HG02759 (cell line): ENCODE data around the gene GOSR2.

Experiments used
- ATAC-seq: cut with Tn5 transposase; IDR thresholded peaks from one replicate; pipeline ENCODE4 v1.9.1; 2021; ENCODE audit warnings: mild to moderate bottlenecking, moderate library complexity; ENCODE audit not compliant: unreplicated experiment

The GOSR2 gene

GRCh38 chr17:46958041-46958591 is 35.2 kb downstream of the GOSR2 start:
- ATAC-seq: no peak

GRCh38 chr17:46960152-46960551 is 37.2 kb downstream of the GOSR2 start:
- no peak for ATAC-seq

- ATAC-seq: no peak
These were observed 39.4 kb downstream of the GOSR2 start for GRCh38 chr17:46962374-46962790.

GRCh38 chr17:46963571-46963970 is 40.6 kb downstream of the GOSR2 start:
- ATAC-seq: no peak

- no peak for ATAC-seq
These were observed 41.6 kb downstream of the GOSR2 start for GRCh38 chr17:46964315-46965265.

GRCh38 chr17:46968224-46968834 is 45.4 kb downstream of the GOSR2 start:
- no peak for ATAC-seq

GRCh38 chr17:46968896-46969295 is 45.9 kb downstream of the GOSR2 start:
- no peak for ATAC-seq

GRCh38 chr17:46971647-46972300 is 48.8 kb downstream of the GOSR2 start:
- ATAC-seq: no peak

- ATAC-seq: no peak
These were observed 49.4 kb downstream of the GOSR2 start for GRCh38 chr17:46972346-46972745.

- ATAC-seq: no peak
These were observed 51.1 kb downstream of the GOSR2 start for GRCh38 chr17:46974086-46974485.

GRCh38 chr17:46975287-46975686 is 52.3 kb downstream of the GOSR2 start:
- ATAC-seq: no peak

- ATAC-seq: no peak
These were observed 53.8 kb downstream of the GOSR2 start for GRCh38 chr17:46976626-46977270.

GRCh38 chr17:46977348-46977747 is 54.4 kb downstream of the GOSR2 start:
- no peak for ATAC-seq

GRCh38 chr17:46977750-46978488 is 55.0 kb downstream of the GOSR2 start:
- ATAC-seq: no peak

GRCh38 chr17:46978489-46979146 is 55.7 kb downstream of the GOSR2 start:
- ATAC-seq: no peak

GRCh38 chr17:46979147-46979863 is 56.3 kb downstream of the GOSR2 start, which contains the start of gene RPRML:
Gene RPRML, minus strand, starts transcription at chr17:46979253. Its CDS starts 246 bp downstream, at chr17:46979007.
- ATAC-seq: no peak

GRCh38 chr17:46982577-46982976 is 59.6 kb downstream of the GOSR2 start:
- no peak for ATAC-seq

GRCh38 chr17:46983782-46984181 is 60.8 kb downstream of the GOSR2 start:
- ATAC-seq: no peak

- ATAC-seq: no peak
These were observed 61.4 kb downstream of the GOSR2 start for GRCh38 chr17:46984341-46984740.
